HG03095 (cell line): ENCODE data around the gene RAB3A.
"Not testable (repeated sequence)": the region's sequence is repeated elsewhere in the genome, so short reads cannot be mapped to it uniquely, and the experiment has no call there.

Experiments used
- ATAC-seq: cut with Tn5 transposase; IDR thresholded peaks from one replicate; pipeline ENCODE4 v1.9.1; 2021; ENCODE audit warnings: moderate library complexity; ENCODE audit not compliant: unreplicated experiment

The RAB3A gene

GRCh38 chr19:18171605-18172327 is 32.1 kb downstream of the RAB3A start:
- ATAC-seq: no peak

GRCh38 chr19:18170714-18171255 is 33.1 kb downstream of the RAB3A start:
- no peak for ATAC-seq

- no peak for ATAC-seq
Measured at GRCh38 chr19:18168673-18169381, 35.0 kb downstream of the RAB3A start.

GRCh38 chr19:18167975-18168645 is 35.7 kb downstream of the RAB3A start:
- ATAC-seq: no peak

- no peak for ATAC-seq
Measured at GRCh38 chr19:18167011-18167410, 36.8 kb downstream of the RAB3A start.

GRCh38 chr19:18165794-18166544 is 37.9 kb downstream of the RAB3A start:
- ATAC-seq: no peak

- no peak for ATAC-seq
Measured at GRCh38 chr19:18164072-18164471, 39.8 kb downstream of the RAB3A start.

GRCh38 chr19:18161636-18162002 is 42.2 kb downstream of the RAB3A start:
- no peak for ATAC-seq

GRCh38 chr19:18160971-18161635 is 42.7 kb downstream of the RAB3A start:
- ATAC-seq: peak; percentile 47

GRCh38 chr19:18160493-18160970 is 43.3 kb downstream of the RAB3A start:
- ATAC-seq: no peak

GRCh38 chr19:18159810-18160209 is 44.0 kb downstream of the RAB3A start:
- ATAC-seq: no peak

GRCh38 chr19:18159059-18159616 is 44.7 kb downstream of the RAB3A start:
- ATAC-seq: not testable (repeated sequence)

GRCh38 chr19:18158467-18158866 is 45.4 kb downstream of the RAB3A start:
- ATAC-seq: no peak

GRCh38 chr19:18157465-18158063 is 46.3 kb downstream of the RAB3A start:
- no peak for ATAC-seq

GRCh38 chr19:18156841-18157464 is 46.9 kb downstream of the RAB3A start:
- no peak for ATAC-seq

GRCh38 chr19:18156268-18156667 is 47.6 kb downstream of the RAB3A start:
- ATAC-seq: no peak

GRCh38 chr19:18155095-18156087 is 48.5 kb downstream of the RAB3A start:
- ATAC-seq: no peak

- ATAC-seq: no peak
Measured at GRCh38 chr19:18153556-18154134, 50.2 kb downstream of the RAB3A start.
